Fibroblast of lung (primary cell): ENCODE measurements around the gene NOD1. TPM values are rescaled to one million over a fixed set of nuclear protein-coding genes. Genes with fewer than 3 reads are reported as not detected.

ENCODE experiments used
- DNase-seq, 2 donors: peaks; one replicate each; pipeline versions ENCODE4 v3.0.0 to v3.0.0-alpha.2; 2010; ENCODE audit warnings: low read depth in 2 of 2
- H2AFZ ChIP-seq: 2 replicates; pipeline ENCODE4 v1.5.1; 2012; ENCODE audit warnings: low read length, control low read depth, inconsistent platforms
- H3K27ac ChIP-seq: 2 replicates; pipeline ENCODE4 v1.5.1; 2011; ENCODE audit warnings: low read length, control low read depth; ENCODE audit not compliant: insufficient read depth
- H3K27me3 ChIP-seq: 2 replicates; pipeline ENCODE4 v1.5.1; 2011; ENCODE audit warnings: mild to moderate bottlenecking, low read length; ENCODE audit not compliant: control insufficient read depth, insufficient read depth
- H3K36me3 ChIP-seq: 2 replicates; pipeline ENCODE4 v1.5.1; 2011; ENCODE audit warnings: low read length; ENCODE audit not compliant: control insufficient read depth, insufficient read depth
- H3K4me1 ChIP-seq: 2 replicates; pipeline ENCODE4 v1.5.1; 2011; ENCODE audit warnings: low read length; ENCODE audit not compliant: control insufficient read depth, insufficient read depth; ENCODE audit errors: extremely low read depth
- H3K4me2 ChIP-seq: 2 replicates; pipeline ENCODE4 v1.5.1; 2011; ENCODE audit warnings: low read length, control low read depth; ENCODE audit not compliant: insufficient read depth; ENCODE audit errors: extremely low read depth
- H3K4me3 ChIP-seq, 4 experiments: fragments of 200-600 bp in 1 of 4; sonication (generic) in 1 of 4; replicated peaks in 1 of 4; 2 replicates each; pipeline ENCODE4 v1.5.1; 2011 to 2016; ENCODE audit warnings: low read length in 4 of 4, low read depth in 3 of 4, mild to moderate bottlenecking in 3 of 4, control low read depth in 2 of 4, inconsistent platforms in 1 of 4, mixed read lengths in 1 of 4; ENCODE audit not compliant: insufficient read depth in 1 of 4; ENCODE audit errors: control extremely low read depth in 1 of 4
- H3K79me2 ChIP-seq: 2 replicates; pipeline ENCODE4 v1.5.1; 2012; ENCODE audit warnings: mild to moderate bottlenecking, low read length, inconsistent platforms; ENCODE audit not compliant: control insufficient read depth, insufficient read depth
- H3K9ac ChIP-seq: 2 replicates; pipeline ENCODE4 v1.5.1; 2011; ENCODE audit warnings: mild to moderate bottlenecking, low read length, control low read depth; ENCODE audit not compliant: insufficient read depth
- H3K9me3 ChIP-seq: 2 replicates; pipeline ENCODE4 v1.5.1; 2012; ENCODE audit warnings: low read depth, low read length; ENCODE audit not compliant: control insufficient read depth, insufficient read depth
- H4K20me1 ChIP-seq: 2 replicates; pipeline ENCODE4 v1.5.1; 2011; ENCODE audit warnings: low read length; ENCODE audit not compliant: control insufficient read depth, insufficient read depth; ENCODE audit errors: extremely low read depth
- EZH2 ChIP-seq: IDR thresholded peaks from 2 replicates; pipeline ENCODE4 v1.5.1; 2012; ENCODE audit warnings: low read length, control low read depth, mild to moderate bottlenecking; ENCODE audit errors: missing control alignments
- polyA plus RNA-seq, 2 donors: library from polyadenylated mRNA; depleted of rRNA in 1 of 2; stranded (reverse) in 1 of 2; unstranded in 1 of 2; fragments of >200 nt; gene quantifications; 2 replicates each; pipeline ENCODE4 v1.2.1, GENCODE V29; 2011 to 2012; ENCODE audit warnings: missing spikeins in 1 of 2
- total RNA-seq: library from RNA; depleted of rRNA; stranded (reverse); fragments of >200 nt; gene quantifications from 2 replicates; pipeline ENCODE4 v1.2.1, GENCODE V29; 2014
- TF ChIP-seq, protein P1 (sequence below), 2 donors: IDR thresholded peaks in 1 of 2; conservative IDR thresholded peaks in 1 of 2; 1 replicate in 1 of 2; 2 replicates in 1 of 2; pipeline ENCODE4 v1.5.1; 2011 to 2012; ENCODE audit warnings: low read length in 2 of 2, control low read depth in 1 of 2, inconsistent platforms in 1 of 2, low read depth in 1 of 2, mild to moderate bottlenecking in 1 of 2

Gene NOD1
- total and polyA plus RNA-seq, 2 donors (not counting 1 experiment from before 2014, with no cell fraction given) = 3.3 to 7.3 TPM

DNA sequence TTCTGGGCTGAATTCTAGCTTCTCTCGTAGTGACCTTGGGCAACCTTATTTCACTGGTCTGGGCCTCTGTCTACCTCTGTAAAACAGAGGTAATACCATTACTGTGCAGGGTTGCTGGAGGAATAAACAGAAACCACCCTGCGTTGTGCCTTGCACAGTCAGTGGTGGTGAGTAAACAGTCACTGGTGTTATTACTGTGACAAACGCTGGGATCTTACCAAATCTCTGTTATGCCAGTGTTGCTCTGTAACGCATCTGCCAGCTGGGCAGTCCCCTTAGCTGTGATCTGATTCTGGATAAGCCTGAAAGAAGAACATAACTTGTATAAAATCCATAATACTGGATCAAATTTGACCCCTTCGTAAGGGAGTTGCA is 49.4 kb downstream of the NOD1 start:
- no peak overlapping the region for H3K4me2 ChIP-seq
- H3K9ac ChIP-seq = no peak overlapping the region
- DNase-seq = no peak
- H3K4me1 ChIP-seq = peaks cover 2% of the 10 kb centered on the region
- no peaks in the 10 kb centered on the region for H3K27me3 ChIP-seq
- H3K36me3 ChIP-seq = peaks cover 2% of the 10 kb centered on the region
- no peaks in the 10 kb centered on the region for H3K79me2 ChIP-seq
- H3K9me3 ChIP-seq = no peaks in the 10 kb centered on the region
- H3K27ac ChIP-seq = no peak overlapping the region
- no peaks in the 10 kb centered on the region for H4K20me1 ChIP-seq
- no peak overlapping the region for H2AFZ ChIP-seq
- TF ChIP-seq, protein P1, sequence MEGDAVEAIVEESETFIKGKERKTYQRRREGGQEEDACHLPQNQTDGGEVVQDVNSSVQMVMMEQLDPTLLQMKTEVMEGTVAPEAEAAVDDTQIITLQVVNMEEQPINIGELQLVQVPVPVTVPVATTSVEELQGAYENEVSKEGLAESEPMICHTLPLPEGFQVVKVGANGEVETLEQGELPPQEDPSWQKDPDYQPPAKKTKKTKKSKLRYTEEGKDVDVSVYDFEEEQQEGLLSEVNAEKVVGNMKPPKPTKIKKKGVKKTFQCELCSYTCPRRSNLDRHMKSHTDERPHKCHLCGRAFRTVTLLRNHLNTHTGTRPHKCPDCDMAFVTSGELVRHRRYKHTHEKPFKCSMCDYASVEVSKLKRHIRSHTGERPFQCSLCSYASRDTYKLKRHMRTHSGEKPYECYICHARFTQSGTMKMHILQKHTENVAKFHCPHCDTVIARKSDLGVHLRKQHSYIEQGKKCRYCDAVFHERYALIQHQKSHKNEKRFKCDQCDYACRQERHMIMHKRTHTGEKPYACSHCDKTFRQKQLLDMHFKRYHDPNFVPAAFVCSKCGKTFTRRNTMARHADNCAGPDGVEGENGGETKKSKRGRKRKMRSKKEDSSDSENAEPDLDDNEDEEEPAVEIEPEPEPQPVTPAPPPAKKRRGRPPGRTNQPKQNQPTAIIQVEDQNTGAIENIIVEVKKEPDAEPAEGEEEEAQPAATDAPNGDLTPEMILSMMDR (conservative IDR thresholded peaks at IDR 0.05 in 1 of 2, IDR thresholded peaks at IDR 0.05 in 1 of 2; ENCODE audit: low read depth in 1 of 2, low read length in 2 of 2) = no peak
- H3K4me3 ChIP-seq = no peak overlapping the region

DNA sequence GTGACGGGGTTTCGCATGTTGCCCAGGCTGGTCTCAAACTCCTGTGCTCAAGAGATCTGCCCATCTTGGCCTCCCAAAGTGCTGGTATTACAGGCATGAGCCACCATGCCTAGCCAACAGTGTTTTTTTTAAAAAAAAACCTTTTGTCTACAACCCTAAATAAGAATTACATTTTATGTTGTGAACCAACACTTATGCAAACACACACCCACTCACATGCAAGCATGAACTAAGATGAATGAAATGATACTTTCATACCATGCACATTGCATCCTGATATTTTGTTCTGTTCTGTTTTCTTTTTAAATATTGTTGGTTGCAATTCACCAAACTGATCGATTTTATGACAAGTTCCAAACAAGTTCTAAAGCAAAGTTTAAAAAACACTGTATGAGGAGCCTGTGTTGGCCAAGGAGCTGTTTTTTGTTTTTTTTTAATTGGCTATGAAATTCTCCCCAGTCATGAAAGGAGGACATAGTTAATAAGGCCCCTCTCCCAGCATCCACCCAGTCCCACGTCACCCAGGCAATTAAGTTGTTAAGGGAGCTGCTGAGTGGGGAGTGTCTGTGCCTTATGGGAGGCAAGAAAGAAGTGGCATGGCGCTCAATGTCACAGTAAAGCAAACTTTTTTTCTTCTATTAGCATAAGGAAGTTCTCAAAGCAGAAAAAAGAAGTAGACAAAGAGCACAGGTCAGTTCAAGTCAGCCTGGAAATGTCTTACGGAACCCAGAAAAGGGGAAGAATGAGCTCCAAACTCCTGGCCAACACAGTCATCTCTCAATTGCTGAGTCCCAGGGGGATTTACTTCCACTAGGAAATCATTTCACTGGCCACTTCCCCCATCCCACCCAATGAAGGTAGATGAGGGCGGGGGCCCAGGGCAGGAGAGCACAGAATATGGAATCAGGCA is 50.1 kb downstream of the NOD1 start:
- Histone ChIP-seq H2AFZ (no peak overlapping the region), H3K36me3 (peaks cover 2% of the 10 kb centered on the region), H3K27me3 (no peaks in the 10 kb centered on the region), H3K27ac (no peak overlapping the region), H3K4me1 (peaks cover 2% of the 10 kb centered on the region), H3K9ac (no peak overlapping the region), H3K4me3 (no peak overlapping the region), H4K20me1 (no peaks in the 10 kb centered on the region), H3K9me3 (no peaks in the 10 kb centered on the region), H3K4me2 (no peak overlapping the region), H3K79me2 (no peaks in the 10 kb centered on the region)
- TF ChIP-seq, protein P1 (conservative IDR thresholded peaks at IDR 0.05 in 1 of 2, IDR thresholded peaks at IDR 0.05 in 1 of 2; ENCODE audit: low read depth in 1 of 2, low read length in 2 of 2) = no peak
- TF ChIP-seq EZH2 = no peak
- DNase-seq = no peak

DNA sequence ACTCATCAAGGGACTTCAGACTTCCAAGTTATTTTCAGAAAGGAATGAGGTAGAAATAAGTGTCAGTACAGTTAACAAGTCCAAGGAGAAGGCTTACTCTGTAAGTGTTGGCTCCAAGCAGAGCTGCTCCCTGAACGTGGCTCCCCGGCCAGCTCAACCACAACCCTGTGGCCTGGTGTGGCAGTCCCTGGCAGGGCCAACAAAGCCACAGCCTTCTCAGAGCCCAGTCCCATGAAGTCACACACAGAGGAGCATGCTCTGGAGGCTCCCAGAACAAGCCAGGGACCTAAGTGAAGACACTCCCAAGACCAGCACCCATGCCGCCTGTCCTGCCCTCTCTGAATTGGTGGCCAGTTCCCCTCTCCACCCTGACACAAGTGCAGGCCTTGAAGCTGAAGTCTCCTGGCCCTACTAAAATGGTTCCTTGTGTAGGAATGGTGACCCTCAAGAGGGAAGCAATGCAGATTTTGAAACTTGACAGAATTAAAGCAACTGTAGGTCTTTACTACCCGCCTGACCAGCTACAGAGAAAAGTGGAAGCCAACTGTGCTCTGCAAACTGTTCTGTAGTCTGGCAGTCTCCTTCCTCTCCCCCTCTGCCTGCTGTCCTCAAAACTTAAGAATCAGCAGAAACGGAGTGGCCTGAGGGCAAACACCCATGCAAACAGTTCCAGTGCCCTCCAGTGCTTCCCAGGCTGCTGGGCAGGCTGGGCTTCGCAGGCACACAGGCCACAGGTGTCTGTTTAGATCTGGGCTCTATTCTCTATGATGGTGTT is 51.1 kb downstream of the NOD1 start:
- DNase-seq = no peak
- Histone ChIP-seq H3K27ac (no peak overlapping the region), H3K4me3 (no peak overlapping the region), H3K4me1 (no peaks in the 10 kb centered on the region), H4K20me1 (no peaks in the 10 kb centered on the region), H3K9me3 (no peaks in the 10 kb centered on the region), H2AFZ (no peak overlapping the region), H3K36me3 (peaks cover 2% of the 10 kb centered on the region), H3K4me2 (no peak overlapping the region), H3K9ac (no peak overlapping the region), H3K79me2 (no peaks in the 10 kb centered on the region), H3K27me3 (no peaks in the 10 kb centered on the region)
- TF ChIP-seq, protein P1 (conservative IDR thresholded peaks at IDR 0.05 in 1 of 2, IDR thresholded peaks at IDR 0.05 in 1 of 2; ENCODE audit: low read depth in 1 of 2, low read length in 2 of 2) = no peak
